B cell (primary cell): ENCODE measurements around the gene LRRN4. TPM values are rescaled to one million over a fixed set of nuclear protein-coding genes. Genes with fewer than 3 reads are reported as not detected.

Source experiments
- ATAC-seq: fragments of 200-7000 bp; cut with Tn5 transposase; one replicate; pipeline ENCODE4 v1.10.0; 2021; ENCODE audit warnings: low read depth, mild to moderate bottlenecking, moderate number of reproducible peaks, moderate library complexity
- CTCF ChIA-PET: fragments of 350-600 bp; sonication (Branson Sonifier 250); formaldehyde crosslinking; loops from one replicate; lab custom pipeline; 2021; ENCODE audit warnings: antibody characterized with exemption, inconsistent platforms; lab: Charles Lee
- POLR2A ChIA-PET: fragments of 350-600 bp; sonication (Branson Sonifier 250); formaldehyde crosslinking; loops from one replicate; lab custom pipeline; 2021; ENCODE audit warnings: antibody characterized with exemption; lab: Charles Lee
- DNase-seq: peaks from one replicate; pipeline ENCODE4 v3.0.0; 2013
- H2AFZ ChIP-seq: 2 replicates; pipeline ENCODE4 v1.6.1; 2012; ENCODE audit warnings: mild to moderate bottlenecking, low read depth, low read length; ENCODE audit not compliant: insufficient read depth, poor library complexity, severe bottlenecking
- H3K27ac ChIP-seq, 2 donors: 1 replicate in 1 of 2; 2 replicates in 1 of 2; pipeline ENCODE4 v1.5.1; 2012 to 2013; ENCODE audit warnings: low read length in 2 of 2, mild to moderate bottlenecking in 2 of 2, moderate library complexity in 1 of 2
- H3K27me3 ChIP-seq, 4 experiments: fragments of 200-600 bp in 1 of 4; sonication (generic) in 1 of 4; replicated peaks in 1 of 4; 1 replicate in 2 of 4; 2 replicates in 2 of 4; pipeline versions ENCODE4 v1.6.1 to v1.7.0; 2013 to 2016; ENCODE audit warnings: low read length in 3 of 4, mild to moderate bottlenecking in 2 of 4, mixed read lengths in 1 of 4, moderate library complexity in 1 of 4; ENCODE audit not compliant: insufficient read depth in 4 of 4, control insufficient read depth in 3 of 4; ENCODE audit errors: control extremely low read depth in 1 of 4
- H3K36me3 ChIP-seq, 2 experiments: replicated peaks in 1 of 2; 1 replicate in 1 of 2; 2 replicates in 1 of 2; pipeline versions ENCODE4 v1.6.1 to v1.7.1; 2013; ENCODE audit warnings: low read length in 1 of 2; ENCODE audit not compliant: insufficient read depth in 2 of 2, control insufficient read depth in 1 of 2; ENCODE audit errors: control extremely low read depth in 1 of 2, extremely low read depth in 1 of 2
- H3K4me1 ChIP-seq, 2 donors: fragments of 200-600 bp in 1 of 2; sonication (generic) in 1 of 2; 1 replicate in 1 of 2; 2 replicates in 1 of 2; pipeline versions ENCODE4 v1.5.1 to v1.6.1; 2013 to 2017; ENCODE audit warnings: low read length in 2 of 2; ENCODE audit not compliant: control insufficient read depth in 2 of 2, insufficient read depth in 2 of 2
- H3K4me2 ChIP-seq: replicated peaks from 2 replicates; pipeline ENCODE3; 2012; ENCODE audit warnings: mild to moderate bottlenecking, low read depth, low read length; ENCODE audit not compliant: poor library complexity, severe bottlenecking
- H3K4me3 ChIP-seq, 5 experiments: fragments of 200-600 bp in 1 of 5; sonication (generic) in 1 of 5; 1 replicate in 3 of 5; 2 replicates in 2 of 5; pipeline versions ENCODE4 v1.5.1 to v1.7.0; 2011 to 2016; ENCODE audit warnings: low read length in 4 of 5, mild to moderate bottlenecking in 4 of 5, low read depth in 2 of 5, control low read depth in 1 of 5, moderate library complexity in 1 of 5; ENCODE audit not compliant: insufficient read depth in 1 of 5; ENCODE audit errors: control extremely low read depth in 1 of 5, extremely low read depth in 1 of 5
- H3K79me2 ChIP-seq: fragments of 200-600 bp; sonication (generic); one replicate; pipeline ENCODE4 v1.6.0; 2016; ENCODE audit warnings: low read length; ENCODE audit not compliant: control insufficient read depth, insufficient read depth
- H3K9ac ChIP-seq: fragments of 200-600 bp; sonication (generic); 2 replicates; pipeline ENCODE4 v1.6.1; 2017; ENCODE audit warnings: mild to moderate bottlenecking, low read length, moderate library complexity
- H3K9me3 ChIP-seq, 3 donors: one replicate each; pipeline versions ENCODE4 v1.6.1 to v1.7.1; 2013; ENCODE audit warnings: low read length in 2 of 3; ENCODE audit not compliant: control insufficient read depth in 2 of 3, insufficient read depth in 1 of 3; ENCODE audit errors: control extremely low read depth in 1 of 3
- H4K20me1 ChIP-seq: 2 replicates; pipeline ENCODE4 v1.6.0; 2012; ENCODE audit warnings: mild to moderate bottlenecking, low read length; ENCODE audit not compliant: insufficient read depth, control insufficient read depth, poor library complexity, severe bottlenecking
- H3K27ac Mint-ChIP-seq: one replicate; pipeline ENCODE4 v1.8.0; 2021; ENCODE audit warnings: mixed read lengths
- H3K27me3 Mint-ChIP-seq: one replicate; pipeline ENCODE4 v1.8.0; 2021; ENCODE audit warnings: mixed read lengths
- H3K4me1 Mint-ChIP-seq: one replicate; pipeline ENCODE4 v1.8.0; 2021; ENCODE audit warnings: mixed read lengths
- H3K4me3 Mint-ChIP-seq: one replicate; pipeline ENCODE4 v1.8.0; 2021; ENCODE audit warnings: mixed read lengths
- H3K9me3 Mint-ChIP-seq: one replicate; pipeline ENCODE4 v1.8.0; 2022; ENCODE audit warnings: mixed read lengths; ENCODE audit not compliant: insufficient read depth
- EZH2 ChIP-seq: IDR thresholded peaks from 2 replicates; pipeline ENCODE4 v1.6.1; 2012; ENCODE audit warnings: borderline replicate concordance, low read depth, mild to moderate bottlenecking, moderate library complexity, low read length; ENCODE audit not compliant: insufficient read depth, poor library complexity, severe bottlenecking
- whole genome bisulfite sequencing: methylation state at CpG from one replicate; pipeline ENCODE4 v1.1.5; 2013; ENCODE audit warnings: missing lambda C conversion rate; ENCODE audit not compliant: insufficient coverage; 5-methylcytosine and 5-hydroxymethylcytosine counted together
- intact Hi-C: fragments of 100-400 bp; cut with micrococcal nuclease; formaldehyde crosslinking; loops from one replicate; pipeline ENCODE4 v1.10.0; 2022
- polyA plus RNA-seq: library from polyadenylated mRNA; depleted of rRNA; stranded (reverse); fragments of >200 nt; gene quantifications from 2 replicates; pipeline ENCODE4 v1.2.3, GENCODE V29; 2012
- total RNA-seq, 2 donors: library from RNA; stranded (reverse); fragments of 120-200 nt in 1 of 2; gene quantifications; 1 replicate in 1 of 2; 2 replicates in 1 of 2; pipeline versions ENCODE4 v1.2.3 to v1.2.4, GENCODE V29; 2013 to 2022
- TF ChIP-seq, protein P1 (sequence below): fragments of 200-600 bp; IDR thresholded peaks from one replicate; pipeline ENCODE4 v1.8.0; 2022; ENCODE audit warnings: antibody characterized with exemption, mild to moderate bottlenecking

LRRN4 gene
- total and polyA plus RNA-seq, 2 donors (not counting 1 experiment from before 2014, with no cell fraction given): not detected

DNA sequence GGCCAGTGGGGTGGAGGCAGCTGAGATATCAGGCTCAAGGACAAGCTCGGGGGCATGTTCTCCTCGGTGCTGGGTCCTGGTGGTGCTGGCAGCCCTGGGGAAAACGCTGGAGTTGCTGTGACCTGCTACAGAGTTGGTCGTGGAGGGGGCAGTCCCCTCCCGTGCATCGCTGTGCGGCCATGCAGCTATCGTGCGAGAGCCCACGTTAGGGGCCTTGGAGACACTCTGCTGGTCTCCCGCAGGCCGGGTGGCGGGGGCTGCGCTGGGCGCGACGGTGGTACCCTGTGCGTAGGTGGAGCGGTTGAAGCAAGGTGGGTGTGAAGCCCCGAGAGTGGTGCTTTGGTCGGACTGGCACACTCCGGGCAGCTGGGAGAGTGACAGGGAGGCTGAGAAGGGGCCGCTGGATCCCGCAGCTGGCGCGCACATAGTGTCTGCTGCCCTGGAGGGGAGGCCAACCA lies 12.0 kb downstream of the LRRN4 start:
- no peak overlapping the region for H3K9ac ChIP-seq
- Mint-ChIP-seq H3K4me1 (no peaks in the 10 kb centered on the region), H3K4me3 (no peak overlapping the region), H3K27ac (no peak overlapping the region), H3K9me3 (no peaks in the 10 kb centered on the region), H3K27me3 (no peaks in the 10 kb centered on the region)
- no peak overlapping the region for H2AFZ ChIP-seq
- CTCF ChIA-PET: interaction anchor here (0.6 kb wide), 1 partner anchor 143 kb away, joined by 3 read pairs; no protein-coding TSS in a partner anchor
- H4K20me1 ChIP-seq: no peaks in the 10 kb centered on the region
- DNase-seq (no peak), ATAC-seq (no peak)
- no peaks in the 10 kb centered on the region for H3K79me2 ChIP-seq
- H3K27ac ChIP-seq: no peak overlapping the region
- no peak overlapping the region for H3K4me3 ChIP-seq
- TF ChIP-seq, protein P1, sequence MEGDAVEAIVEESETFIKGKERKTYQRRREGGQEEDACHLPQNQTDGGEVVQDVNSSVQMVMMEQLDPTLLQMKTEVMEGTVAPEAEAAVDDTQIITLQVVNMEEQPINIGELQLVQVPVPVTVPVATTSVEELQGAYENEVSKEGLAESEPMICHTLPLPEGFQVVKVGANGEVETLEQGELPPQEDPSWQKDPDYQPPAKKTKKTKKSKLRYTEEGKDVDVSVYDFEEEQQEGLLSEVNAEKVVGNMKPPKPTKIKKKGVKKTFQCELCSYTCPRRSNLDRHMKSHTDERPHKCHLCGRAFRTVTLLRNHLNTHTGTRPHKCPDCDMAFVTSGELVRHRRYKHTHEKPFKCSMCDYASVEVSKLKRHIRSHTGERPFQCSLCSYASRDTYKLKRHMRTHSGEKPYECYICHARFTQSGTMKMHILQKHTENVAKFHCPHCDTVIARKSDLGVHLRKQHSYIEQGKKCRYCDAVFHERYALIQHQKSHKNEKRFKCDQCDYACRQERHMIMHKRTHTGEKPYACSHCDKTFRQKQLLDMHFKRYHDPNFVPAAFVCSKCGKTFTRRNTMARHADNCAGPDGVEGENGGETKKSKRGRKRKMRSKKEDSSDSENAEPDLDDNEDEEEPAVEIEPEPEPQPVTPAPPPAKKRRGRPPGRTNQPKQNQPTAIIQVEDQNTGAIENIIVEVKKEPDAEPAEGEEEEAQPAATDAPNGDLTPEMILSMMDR: no peak
- no peak for TF ChIP-seq EZH2
- H3K36me3 ChIP-seq: peaks cover 1 to 14% of the 10 kb centered on the region in 2 experiments
- POLR2A ChIA-PET: no interaction called here
- WGBS: 97% methylated on average over 26 of the region's 26 CpGs
- intact Hi-C loops: no loop called here
- H3K27me3 ChIP-seq: no peaks in the 10 kb centered on the region
- H3K9me3 ChIP-seq: peaks cover 0 to 9% (median 0%) of the 10 kb centered on the region in 3 donors
- H3K4me2 ChIP-seq: no peak overlapping the region
- no peaks in the 10 kb centered on the region for H3K4me1 ChIP-seq

DNA sequence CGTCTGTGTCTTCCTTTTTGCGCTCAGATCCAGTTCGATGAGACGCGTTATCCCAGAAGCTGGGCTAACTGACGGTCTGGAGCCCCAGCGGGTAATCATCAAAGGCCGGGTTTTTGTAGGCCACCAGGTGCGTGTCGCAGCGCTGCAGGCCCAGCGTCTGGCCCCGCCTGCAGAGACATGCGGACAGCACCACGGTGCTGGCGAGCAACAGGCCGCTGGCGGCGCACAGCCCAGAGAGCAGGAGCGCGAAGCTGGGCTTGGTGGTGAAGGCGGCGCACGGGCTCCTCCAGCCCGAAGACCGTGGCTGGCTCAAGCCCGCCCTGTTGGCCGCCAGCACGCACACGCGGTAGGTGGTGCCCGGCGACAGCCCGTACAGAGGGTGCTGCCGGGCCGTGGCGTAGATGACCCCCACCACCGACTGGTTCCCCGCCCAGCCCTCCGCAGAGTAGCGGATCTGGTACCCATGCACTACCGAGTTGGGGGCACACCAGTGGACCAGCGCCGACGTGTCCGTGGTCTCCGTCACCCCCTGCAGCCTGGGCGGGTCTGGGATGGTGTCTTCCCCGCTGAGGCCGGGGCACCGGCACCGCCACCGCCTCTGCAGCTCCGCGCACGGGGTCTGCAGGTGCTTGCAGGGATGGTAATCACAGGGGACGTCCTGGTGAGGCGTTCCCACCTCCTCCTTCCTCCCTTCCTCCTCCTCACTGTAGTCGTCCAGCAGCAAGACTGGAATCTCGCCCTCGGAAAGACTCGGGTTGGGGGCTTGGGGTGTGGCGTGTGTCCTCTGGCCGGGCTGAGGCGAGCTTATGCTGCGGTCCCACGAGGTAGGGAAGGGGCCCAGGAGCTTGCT lies 12.7 kb downstream of the LRRN4 start:
- Histone ChIP-seq H3K4me2 (no peak overlapping the region), H3K27ac (no peak overlapping the region), H3K9me3 (peaks cover 0 to 9% (median 0%) of the 10 kb centered on the region in 3 donors), H3K36me3 (peaks cover 1 to 20% of the 10 kb centered on the region in 2 experiments), H3K4me1 (no peaks in the 10 kb centered on the region), H3K27me3 (no peaks in the 10 kb centered on the region), H2AFZ (no peak overlapping the region), H3K9ac (no peak overlapping the region), H3K79me2 (no peaks in the 10 kb centered on the region), H3K4me3 (no peak overlapping the region), H4K20me1 (no peaks in the 10 kb centered on the region)
- 98% methylated on average over 67 of the region's 67 CpGs for WGBS
- no peaks in the 10 kb centered on the region for H3K9me3 Mint-ChIP-seq
- DNase-seq: no peak
- ATAC-seq: no peak
- no peaks in the 10 kb centered on the region for H3K4me1 Mint-ChIP-seq
- TF ChIP-seq, protein P1: no peak
- no peak for TF ChIP-seq EZH2
- no peak overlapping the region for H3K27ac Mint-ChIP-seq
- no peaks in the 10 kb centered on the region for H3K27me3 Mint-ChIP-seq
- ChIA-PET CTCF (no interaction called here), POLR2A (no interaction called here)
- intact Hi-C loops: no loop called here
- no peak overlapping the region for H3K4me3 Mint-ChIP-seq
